A673 (cell line): ENCODE measurements around the gene MPC1.

ENCODE experiments used
- CTCF ChIP-seq: fragments of 300-800, 200-600 bp; sonication (generic); conservative IDR thresholded peaks from 2 replicates; pipeline ENCODE4 v1.5.1; 2017; ENCODE audit warnings: low read depth, mild to moderate bottlenecking, antibody characterized with exemption, low read length, moderate library complexity, mixed read lengths
- EZH2 ChIP-seq: fragments of 200-600 bp; sonication (generic); IDR thresholded peaks from 2 replicates; pipeline ENCODE4 v1.6.1; 2017; ENCODE audit warnings: borderline replicate concordance, low read depth, mild to moderate bottlenecking, mixed read lengths, antibody characterized with exemption, low read length; ENCODE audit not compliant: poor library complexity, severe bottlenecking

- no peak for TF ChIP-seq EZH2
- TF ChIP-seq CTCF = no peak
Observed at GRCh38 chr6:166415833-166416347, 33.1 kb upstream of the MPC1 start.
